ENCODE results near the gene NTN5.
"Not testable (repeated sequence)": the region's sequence is repeated elsewhere in the genome, so short reads cannot be mapped to it uniquely, and the experiment has no call there.

Gene NTN5

DNA sequence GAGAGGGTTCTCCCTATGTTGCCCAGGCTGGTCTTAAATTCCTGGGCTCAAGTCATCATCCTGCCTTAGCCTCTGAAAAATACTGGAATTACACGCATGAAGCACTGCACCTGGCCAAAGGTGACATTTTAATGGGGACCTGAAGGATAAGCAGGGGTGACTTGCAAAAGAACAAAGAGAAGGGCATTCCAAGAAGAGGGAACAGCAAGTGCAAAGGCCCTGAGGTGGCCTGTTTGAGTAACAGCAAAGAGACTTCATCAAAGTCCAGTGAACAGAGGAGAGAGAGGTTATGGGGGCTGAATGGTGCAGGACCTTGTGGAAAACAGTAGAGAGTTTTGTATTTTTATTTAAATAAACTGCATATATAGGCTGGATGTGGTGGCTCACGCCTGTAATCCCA lies 31.0 kb downstream of the NTN5 start:
- DNase-seq = no peak

DNA sequence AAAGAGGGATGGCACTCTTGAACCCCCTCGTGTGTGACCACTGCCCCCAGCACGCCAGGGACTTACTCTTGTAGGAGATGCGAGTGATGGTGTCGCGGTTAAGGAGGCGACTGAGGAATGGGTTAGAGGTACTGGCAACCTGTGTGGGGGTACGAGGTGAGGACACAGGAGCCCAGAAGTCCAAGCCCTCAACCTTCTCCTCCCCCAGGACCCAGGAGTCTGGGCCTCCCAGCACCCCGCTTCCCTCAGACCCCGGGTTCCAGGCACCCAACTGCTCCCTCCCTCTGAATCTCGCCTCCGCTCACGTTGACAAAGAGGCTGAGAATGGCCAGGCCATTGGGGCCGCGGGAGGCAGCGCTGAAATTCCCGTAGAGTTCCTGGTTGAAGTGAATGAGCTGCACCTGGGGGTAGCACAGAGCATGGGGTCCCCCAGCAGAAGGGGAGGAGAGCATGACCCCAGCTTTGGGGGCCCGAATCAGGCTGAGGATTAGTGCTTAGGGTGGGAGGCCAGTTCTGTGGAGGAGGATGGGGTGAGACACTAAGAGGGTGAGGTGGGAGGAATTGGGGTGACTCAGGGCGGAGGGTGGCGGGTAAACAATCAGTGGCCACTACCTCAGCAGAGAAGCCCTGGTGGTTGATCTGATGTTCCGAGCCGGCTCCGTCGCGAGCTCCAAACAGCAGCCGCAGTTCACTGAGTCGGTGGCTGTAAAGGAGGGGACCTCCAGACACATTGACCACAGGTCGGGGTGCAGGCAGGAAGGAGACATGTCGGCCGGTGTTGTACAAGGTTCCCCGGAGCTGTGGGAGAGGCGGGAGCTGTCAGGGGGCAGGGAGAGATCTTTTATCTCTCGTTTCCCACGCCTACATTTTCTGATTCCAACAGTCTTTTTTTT lies 33.1 kb downstream of the NTN5 start:
- no peak for DNase-seq

DNA sequence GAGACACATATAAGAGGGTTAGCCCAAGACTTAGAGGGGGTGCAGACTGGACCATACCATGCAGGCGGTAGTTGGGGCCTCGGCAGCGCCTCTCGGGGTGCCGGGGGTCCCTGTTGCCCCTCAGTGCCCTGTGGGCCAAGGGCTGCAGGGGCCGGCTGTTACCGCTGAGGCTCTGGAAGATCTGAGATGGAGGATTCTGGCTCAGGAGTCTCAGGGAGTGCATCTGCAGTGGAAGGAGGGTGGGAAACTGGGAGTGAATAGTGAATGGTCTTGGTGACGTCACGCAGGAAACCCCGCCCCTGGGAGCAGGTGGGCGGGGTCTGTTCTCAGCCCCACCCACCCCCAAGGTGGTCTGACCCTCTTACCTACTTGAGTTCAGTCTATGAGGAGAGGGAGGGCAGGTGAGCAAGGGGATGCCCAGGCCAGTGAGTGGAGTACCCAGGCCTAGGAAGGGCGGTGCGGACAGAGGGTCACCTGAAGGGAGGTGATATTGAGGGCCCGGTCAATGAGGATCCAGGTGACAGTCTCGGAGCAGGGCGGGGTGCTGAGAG lies 33.9 kb downstream of the NTN5 start:
- DNase-seq = no peak

GRCh38 chr19:48637948-48638830 lies 34.6 kb downstream of the NTN5 start:
- peak; percentile 73 for DNase-seq

DNA sequence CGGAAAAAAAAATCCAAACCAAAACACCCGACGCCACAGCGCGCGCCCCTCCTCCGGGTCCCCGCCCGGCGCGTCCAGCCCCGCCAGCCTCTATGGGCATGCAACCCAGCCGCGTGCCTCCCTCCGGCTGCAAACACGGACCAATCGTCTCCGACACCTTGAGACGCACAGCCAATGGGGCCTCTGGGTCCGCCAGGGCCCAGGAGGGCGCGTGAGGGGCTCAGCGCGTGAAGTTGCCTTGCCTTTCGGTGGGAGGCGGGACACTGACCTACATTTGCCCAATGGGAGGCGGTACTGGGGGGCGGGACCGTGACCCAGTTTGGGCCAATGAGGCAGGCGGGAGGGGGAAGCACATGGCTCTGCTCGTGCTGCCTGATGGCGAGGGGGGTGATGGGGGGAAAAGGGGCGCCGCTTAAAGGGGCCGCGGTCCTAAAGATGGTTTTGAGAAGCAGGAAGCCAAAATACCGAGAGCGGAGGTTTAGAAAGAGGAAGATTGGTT lies 35.3 kb downstream of the NTN5 start:
- peak; percentile 99 for DNase-seq

GRCh38 chr19:48636859-48637448 lies 35.9 kb downstream of the NTN5 start, which contains the start of gene DBP:
DBP (minus strand) TSS chr19:48637379; CDS start chr19:48636994, 385 bp downstream.
- no peak for DNase-seq

DNA sequence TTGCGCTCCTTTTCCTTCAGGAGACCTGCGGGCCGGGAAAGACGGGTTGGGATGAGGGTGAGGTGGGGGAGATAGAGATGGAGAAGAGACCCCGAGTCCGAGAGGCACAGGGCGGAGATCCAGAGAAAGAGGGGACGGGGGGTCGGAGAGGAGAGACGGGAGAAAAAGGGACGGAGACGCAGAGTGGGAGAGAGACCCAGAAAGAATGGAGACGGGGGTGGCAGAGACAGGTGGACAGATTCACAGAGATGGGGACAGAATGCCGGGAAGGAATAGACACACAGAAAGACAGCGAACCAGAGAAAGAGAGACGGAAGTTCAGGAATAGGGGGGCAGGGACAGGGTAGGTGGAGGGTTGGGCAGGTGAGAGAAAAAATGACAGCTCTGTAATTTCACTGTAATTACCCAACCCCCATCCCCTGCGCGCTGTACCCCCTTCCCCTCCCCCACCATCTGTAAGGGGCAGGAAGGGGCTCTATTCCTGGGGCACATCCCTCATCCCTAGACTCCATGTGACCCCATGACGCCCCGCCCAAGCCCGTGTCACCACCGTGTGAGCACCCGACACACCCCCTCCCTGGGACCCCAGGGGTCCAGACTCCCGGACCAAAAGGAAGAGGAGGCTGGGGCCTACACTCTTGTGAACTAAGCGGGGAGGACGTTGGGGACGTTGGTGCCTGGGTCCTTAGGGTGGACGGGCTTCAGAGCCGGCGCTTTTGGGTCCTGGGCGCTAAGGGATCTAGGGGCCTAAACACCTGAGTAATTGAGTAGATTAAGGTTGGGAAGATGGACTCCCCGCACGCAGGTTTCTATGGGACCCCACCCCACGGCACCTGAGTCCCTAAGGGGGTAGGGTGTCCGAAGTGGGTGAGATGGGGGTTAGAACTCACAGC lies 36.6 kb downstream of the NTN5 start:
- DNase-seq = no peak

- peak; percentile 63 for DNase-seq
Observed at GRCh38 chr19:48635263-48635965, 37.4 kb downstream of the NTN5 start.

GRCh38 chr19:48634424-48635262 lies 38.2 kb downstream of the NTN5 start:
- peak; percentile 83 for DNase-seq

DNA sequence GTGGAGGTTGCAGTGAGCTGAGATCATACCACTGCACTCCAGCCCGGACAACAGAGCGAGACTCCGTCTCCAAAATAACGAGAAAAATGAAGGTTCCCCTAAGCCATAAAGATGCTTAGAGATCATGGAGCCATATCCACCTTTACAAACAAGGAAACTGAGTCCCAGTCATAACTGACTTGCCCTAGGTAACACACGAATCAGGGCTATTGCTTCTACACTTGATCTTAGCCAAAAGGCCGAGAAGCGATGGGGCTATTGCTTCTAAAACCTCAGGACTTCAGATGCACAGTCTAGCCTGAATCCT lies 38.8 kb downstream of the NTN5 start:
- DNase-seq = no peak

GRCh38 chr19:48633148-48634035 lies 39.4 kb downstream of the NTN5 start:
- no peak for DNase-seq

- DNase-seq = no peak
Observed at GRCh38 chr19:48632692-48633147, 40.1 kb downstream of the NTN5 start.

- not testable (repeated sequence) for DNase-seq
Observed at GRCh38 chr19:48632286-48632685, 40.5 kb downstream of the NTN5 start.

- no peak for DNase-seq
Observed at GRCh38 chr19:48631225-48631624, 41.6 kb downstream of the NTN5 start.

GRCh38 chr19:48630296-48631063 lies 42.3 kb downstream of the NTN5 start:
- DNase-seq = no peak

- no peak for DNase-seq
Observed at GRCh38 chr19:48629599-48630295, 43.1 kb downstream of the NTN5 start.

DNA sequence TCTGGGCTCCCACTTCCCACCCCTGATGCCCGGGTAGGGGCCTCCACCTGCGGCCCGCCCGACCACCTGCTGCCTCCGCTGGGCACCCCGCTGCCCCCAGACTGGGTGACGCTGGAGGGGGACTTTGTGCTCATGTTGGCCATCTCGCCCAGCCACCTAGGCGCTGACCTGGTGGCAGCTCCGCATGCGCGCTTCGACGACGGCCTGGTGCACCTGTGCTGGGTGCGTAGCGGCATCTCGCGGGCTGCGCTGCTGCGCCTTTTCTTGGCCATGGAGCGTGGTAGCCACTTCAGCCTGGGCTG lies 43.6 kb downstream of the NTN5 start:
- DNase-seq = no peak
